Cardiac fibroblast (primary cell): ENCODE data around the gene RREB1.
A peak's percentile ranks its signal among the peaks of the same experiment; 100 is the strongest.

Source experiments
- DNase-seq, 2 donors: peaks; one replicate each; pipeline versions ENCODE4 v3.0.0 to v3.0.0-alpha.2; 2010; ENCODE audit warnings: low read depth in 2 of 2
- H3K4me3 ChIP-seq, 2 donors: replicated peaks in 1 of 2; 1 replicate in 1 of 2; 2 replicates in 1 of 2; pipeline ENCODE4 v1.5.1; 2011; ENCODE audit warnings: low read depth in 2 of 2, low read length in 2 of 2, mild to moderate bottlenecking in 2 of 2, moderate library complexity in 1 of 2
- TF ChIP-seq, protein P1 (sequence below): IDR thresholded peaks from one replicate; pipeline ENCODE4 v1.5.1; 2011; ENCODE audit warnings: low read depth, mild to moderate bottlenecking, low read length, inconsistent platforms

Gene RREB1

DNA sequence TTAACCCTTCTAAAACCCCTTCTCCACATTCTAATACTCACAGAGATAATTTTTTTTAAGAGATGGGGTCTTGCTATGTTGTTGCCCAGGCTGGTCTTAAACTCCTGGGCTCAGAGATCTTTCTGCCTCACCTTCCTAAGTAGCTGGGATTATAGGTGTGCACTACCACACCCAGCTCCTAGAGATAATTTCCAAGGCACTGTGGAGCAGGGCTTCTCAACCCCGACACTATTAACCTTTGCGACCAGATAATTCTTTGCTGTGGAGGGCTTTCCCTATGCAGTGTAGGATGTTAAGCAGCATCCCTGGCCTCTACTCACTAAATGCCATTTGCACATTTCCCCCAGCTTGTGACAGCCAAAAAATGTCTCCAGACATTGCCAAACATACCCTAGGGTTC, 8.8 kb upstream of the RREB1 start:
- TF ChIP-seq, protein P1, sequence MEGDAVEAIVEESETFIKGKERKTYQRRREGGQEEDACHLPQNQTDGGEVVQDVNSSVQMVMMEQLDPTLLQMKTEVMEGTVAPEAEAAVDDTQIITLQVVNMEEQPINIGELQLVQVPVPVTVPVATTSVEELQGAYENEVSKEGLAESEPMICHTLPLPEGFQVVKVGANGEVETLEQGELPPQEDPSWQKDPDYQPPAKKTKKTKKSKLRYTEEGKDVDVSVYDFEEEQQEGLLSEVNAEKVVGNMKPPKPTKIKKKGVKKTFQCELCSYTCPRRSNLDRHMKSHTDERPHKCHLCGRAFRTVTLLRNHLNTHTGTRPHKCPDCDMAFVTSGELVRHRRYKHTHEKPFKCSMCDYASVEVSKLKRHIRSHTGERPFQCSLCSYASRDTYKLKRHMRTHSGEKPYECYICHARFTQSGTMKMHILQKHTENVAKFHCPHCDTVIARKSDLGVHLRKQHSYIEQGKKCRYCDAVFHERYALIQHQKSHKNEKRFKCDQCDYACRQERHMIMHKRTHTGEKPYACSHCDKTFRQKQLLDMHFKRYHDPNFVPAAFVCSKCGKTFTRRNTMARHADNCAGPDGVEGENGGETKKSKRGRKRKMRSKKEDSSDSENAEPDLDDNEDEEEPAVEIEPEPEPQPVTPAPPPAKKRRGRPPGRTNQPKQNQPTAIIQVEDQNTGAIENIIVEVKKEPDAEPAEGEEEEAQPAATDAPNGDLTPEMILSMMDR = no peak
- no peak overlapping the region for H3K4me3 ChIP-seq
- DNase-seq = no peak

DNA sequence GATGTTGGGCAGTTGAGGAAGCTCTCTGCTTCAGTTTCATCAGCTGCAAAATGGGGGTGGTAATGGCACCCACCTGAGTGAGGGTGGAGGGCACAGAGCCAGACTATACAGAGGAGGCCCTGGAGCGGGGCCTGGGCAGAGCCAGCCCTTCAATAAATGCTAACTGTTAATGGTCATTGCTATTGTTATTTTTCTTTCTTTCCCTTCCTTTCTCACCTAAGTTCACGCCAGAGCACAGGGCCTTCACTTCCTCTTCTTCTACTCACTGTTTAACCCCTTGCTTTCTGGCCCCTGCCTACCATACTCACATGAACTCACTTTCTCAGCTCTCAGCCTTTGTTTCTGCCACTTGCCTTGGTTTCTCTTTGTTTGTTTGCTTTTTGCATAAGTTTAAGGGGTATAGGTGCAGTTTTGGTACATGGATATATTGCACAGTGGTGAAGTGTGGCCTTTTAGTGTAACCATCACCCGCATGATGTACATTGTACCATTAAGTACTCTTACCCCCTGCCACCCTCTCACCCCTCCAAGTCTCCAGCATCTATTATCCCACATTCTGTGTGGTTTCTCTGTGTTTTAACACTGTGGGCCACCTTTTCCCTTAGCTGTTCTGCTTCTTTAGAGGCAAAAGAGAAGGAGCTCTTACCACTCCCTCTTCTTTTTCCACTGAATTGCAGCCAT, 7.5 kb upstream of the RREB1 start:
- DNase-seq = no peak
- TF ChIP-seq, protein P1 = no peak
- no peak overlapping the region for H3K4me3 ChIP-seq

DNA sequence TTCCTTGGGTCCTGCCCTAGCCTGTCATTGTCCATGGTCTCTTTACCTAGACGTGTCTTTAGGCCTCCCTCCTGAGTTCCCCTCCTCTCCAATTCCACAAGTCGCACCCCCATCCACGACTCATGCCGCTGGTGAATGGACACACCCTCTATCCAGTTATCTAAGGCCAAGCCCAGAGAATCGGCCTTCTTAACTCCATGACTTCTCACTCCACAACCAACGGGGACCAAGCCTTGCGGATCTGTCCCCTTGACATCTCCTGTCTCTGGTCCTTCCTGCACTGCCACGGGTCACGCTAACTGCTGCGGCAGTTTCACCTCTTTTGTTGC, 7.0 kb upstream of the RREB1 start:
- H3K4me3 ChIP-seq = no peak overlapping the region
- no peak for DNase-seq
- TF ChIP-seq, protein P1 = no peak

DNA sequence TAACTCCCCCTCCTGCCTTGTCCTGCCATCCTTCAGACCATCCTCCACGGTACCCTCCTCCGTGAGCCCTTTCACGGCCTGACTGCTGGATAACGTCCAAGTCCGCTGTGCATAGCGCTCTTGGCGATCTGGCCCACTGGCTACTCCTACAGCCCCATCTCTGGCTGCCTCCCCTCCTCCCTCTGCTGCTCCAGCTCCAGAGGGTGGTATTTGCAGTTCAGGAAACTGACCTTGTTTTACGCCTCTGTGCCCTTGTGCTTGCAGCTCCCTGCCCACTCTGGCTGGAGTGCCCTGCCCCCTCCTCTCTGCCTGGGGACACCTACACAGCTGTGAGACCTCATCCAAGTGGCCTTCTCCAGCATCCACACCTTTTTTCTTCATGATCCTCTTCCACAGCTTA, 6.5 kb upstream of the RREB1 start:
- DNase-seq = no peak
- H3K4me3 ChIP-seq = no peak overlapping the region
- TF ChIP-seq, protein P1 = no peak

DNA sequence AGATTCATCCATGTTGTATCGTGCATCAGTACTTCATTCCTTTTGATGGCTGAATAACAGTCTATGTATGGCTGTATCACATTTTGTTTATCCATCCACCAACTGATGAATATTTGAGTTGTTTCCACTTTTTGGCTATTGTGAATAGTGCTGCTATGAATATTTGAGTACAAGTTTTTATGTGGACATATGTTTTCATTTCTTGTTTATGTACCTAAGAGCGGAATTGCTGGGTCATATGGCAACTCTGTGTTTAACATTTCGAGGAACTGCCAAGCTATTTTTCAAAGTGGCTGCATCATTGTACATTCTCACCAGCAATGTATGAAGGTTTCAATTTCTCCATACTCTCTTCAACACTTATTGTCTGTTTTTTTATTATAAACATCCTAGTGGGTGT, 3.0 kb upstream of the RREB1 start:
- no peak overlapping the region for H3K4me3 ChIP-seq
- DNase-seq = no peak
- TF ChIP-seq, protein P1 = no peak

DNA sequence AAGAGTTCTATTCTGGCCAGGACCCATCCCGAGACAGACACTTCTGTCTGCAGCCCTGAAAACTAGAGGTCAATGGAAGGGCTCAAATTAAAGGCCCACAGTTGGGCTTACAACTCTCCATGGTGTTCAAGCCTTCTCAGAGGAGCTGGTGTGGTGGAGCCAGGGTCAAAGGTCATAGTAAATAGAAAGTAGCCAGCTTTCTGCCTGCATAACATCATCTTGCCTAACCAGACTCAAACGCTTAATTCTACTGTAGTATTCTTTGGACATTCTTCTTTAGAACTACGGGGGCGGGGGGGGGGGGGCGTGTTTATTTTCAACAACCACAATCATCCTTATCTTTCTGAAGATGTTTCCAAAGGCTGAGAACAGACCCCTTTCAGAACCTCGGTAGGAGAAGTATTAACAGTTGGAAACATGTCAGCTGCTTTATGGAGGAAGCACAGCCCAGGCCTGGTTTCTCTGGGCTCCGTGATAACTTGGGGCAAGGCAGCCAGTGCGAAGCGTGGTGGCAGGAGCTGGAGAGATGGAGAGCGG, 1.5 kb upstream of the RREB1 start:
- no peak overlapping the region for H3K4me3 ChIP-seq
- TF ChIP-seq, protein P1 = no peak
- peak in 1 of 2 donors; percentile 44 for DNase-seq
